HepG2 (cell line): ENCODE data around the gene FAM131C. TPM values are rescaled to one million over a fixed set of nuclear protein-coding genes. Genes with fewer than 3 reads are reported as not detected.
A peak's percentile ranks its signal among the peaks of the same experiment; 100 is the strongest.

Experiments
- BCL6 ChIP-seq: IDR thresholded peaks from 2 replicates; pipeline ENCODE4 v1.6.1; 2016; ENCODE audit warnings: missing genetic modification reagents, missing compliant biosample characterization
- EEA1 ChIP-seq: sonication (generic); formaldehyde crosslinking; IDR thresholded peaks from 2 replicates; pipeline ENCODE4 v1.5.1; 2020; ENCODE audit warnings: mild to moderate bottlenecking, missing genetic modification reagents, borderline replicate concordance
- FOXO4 ChIP-seq: sonication (generic); formaldehyde crosslinking; conservative IDR thresholded peaks from 2 replicates; pipeline ENCODE4 v1.8.1; 2023; ENCODE audit warnings: missing genetic modification reagents
- HOXA7 ChIP-seq: sonication (generic); formaldehyde crosslinking; IDR thresholded peaks from 2 replicates; pipeline ENCODE4 v1.8.1; 2022; ENCODE audit warnings: mild to moderate bottlenecking, missing genetic modification reagents, moderate library complexity
- MTF1 ChIP-seq: sonication (generic); formaldehyde crosslinking; IDR thresholded peaks from 2 replicates; pipeline ENCODE4 v1.5.0; 2020; ENCODE audit warnings: missing genetic modification reagents
- MYC ChIP-seq: sonication (generic); formaldehyde crosslinking; IDR thresholded peaks from 2 replicates; pipeline ENCODE4 v1.9.0; 2021; ENCODE audit warnings: missing genetic modification reagents, borderline replicate concordance
- POGZ ChIP-seq: sonication (generic); formaldehyde crosslinking; IDR thresholded peaks from 2 replicates; pipeline ENCODE4 v1.4.0; 2020; ENCODE audit warnings: mild to moderate bottlenecking, missing genetic modification reagents
- PRDM15 ChIP-seq: sonication (generic); formaldehyde crosslinking; IDR thresholded peaks from 2 replicates; pipeline ENCODE4 v1.4.0; 2020; ENCODE audit warnings: missing genetic modification reagents
- YEATS2 ChIP-seq: sonication (generic); formaldehyde crosslinking; IDR thresholded peaks from 2 replicates; pipeline ENCODE4 v1.4.0; 2020; ENCODE audit warnings: missing genetic modification reagents, borderline replicate concordance
- ZBTB1 ChIP-seq: sonication (generic); formaldehyde crosslinking; IDR thresholded peaks from 2 replicates; pipeline ENCODE4 v1.4.0; 2020; ENCODE audit warnings: missing genetic modification reagents, borderline replicate concordance
- ZMYM3 ChIP-seq: sonication (generic); formaldehyde crosslinking; IDR thresholded peaks from 2 replicates; pipeline ENCODE4 v1.5.1; 2020; ENCODE audit warnings: mild to moderate bottlenecking, missing genetic modification reagents
- ZNF235 ChIP-seq: sonication (generic); formaldehyde crosslinking; IDR thresholded peaks from 2 replicates; pipeline ENCODE4 v1.8.1; 2023; ENCODE audit warnings: mild to moderate bottlenecking, missing genetic modification reagents, borderline replicate concordance
- ZNF275 ChIP-seq: sonication (generic); formaldehyde crosslinking; IDR thresholded peaks from 2 replicates; pipeline ENCODE4 v1.8.0; 2022; ENCODE audit warnings: missing genetic modification reagents, mild to moderate bottlenecking, inconsistent platforms, borderline replicate concordance
- ZNF572 ChIP-seq: sonication (generic); formaldehyde crosslinking; IDR thresholded peaks from 2 replicates; pipeline ENCODE4 v1.5.1; 2020; ENCODE audit warnings: mild to moderate bottlenecking, missing genetic modification reagents
- ZNF609 ChIP-seq: sonication (generic); formaldehyde crosslinking; IDR thresholded peaks from 2 replicates; pipeline ENCODE4 v1.4.0; 2020; ENCODE audit warnings: mild to moderate bottlenecking, missing genetic modification reagents, borderline replicate concordance
- polyA plus RNA-seq, 8 experiments: library from polyadenylated mRNA; depleted of rRNA in 3 of 8; stranded (reverse) in 7 of 8; unstranded in 1 of 8; fragments of >200 nt; fragmentation: Illumina TruSeq in 4 of 8; extraction: Trizol in 4 of 8; gene quantifications; 2 replicates each; pipeline versions ENCODE4 v1.2.1 to v1.2.3, GENCODE V29; 2011 to 2016; ENCODE audit warnings: low read depth in 4 of 8, missing spikeins in 1 of 8, mixed read lengths in 1 of 8; ENCODE audit not compliant: insufficient read depth in 1 of 8
- total RNA-seq, 5 experiments: library from RNA; depleted of rRNA; stranded (reverse); fragments of >200 nt; fragmentation: Illumina TruSeq; extraction: Trizol; gene quantifications; 2 replicates each; pipeline ENCODE4 v1.2.3, GENCODE V29; 2016; ENCODE audit warnings: low read depth in 1 of 5

The FAM131C gene
- total and polyA plus RNA-seq, 2 of the 13 experiments (the other 11 are each of a cell fraction or from before 2014, with no cell fraction given), result 0.07 TPM; not detected in 1

DNA sequence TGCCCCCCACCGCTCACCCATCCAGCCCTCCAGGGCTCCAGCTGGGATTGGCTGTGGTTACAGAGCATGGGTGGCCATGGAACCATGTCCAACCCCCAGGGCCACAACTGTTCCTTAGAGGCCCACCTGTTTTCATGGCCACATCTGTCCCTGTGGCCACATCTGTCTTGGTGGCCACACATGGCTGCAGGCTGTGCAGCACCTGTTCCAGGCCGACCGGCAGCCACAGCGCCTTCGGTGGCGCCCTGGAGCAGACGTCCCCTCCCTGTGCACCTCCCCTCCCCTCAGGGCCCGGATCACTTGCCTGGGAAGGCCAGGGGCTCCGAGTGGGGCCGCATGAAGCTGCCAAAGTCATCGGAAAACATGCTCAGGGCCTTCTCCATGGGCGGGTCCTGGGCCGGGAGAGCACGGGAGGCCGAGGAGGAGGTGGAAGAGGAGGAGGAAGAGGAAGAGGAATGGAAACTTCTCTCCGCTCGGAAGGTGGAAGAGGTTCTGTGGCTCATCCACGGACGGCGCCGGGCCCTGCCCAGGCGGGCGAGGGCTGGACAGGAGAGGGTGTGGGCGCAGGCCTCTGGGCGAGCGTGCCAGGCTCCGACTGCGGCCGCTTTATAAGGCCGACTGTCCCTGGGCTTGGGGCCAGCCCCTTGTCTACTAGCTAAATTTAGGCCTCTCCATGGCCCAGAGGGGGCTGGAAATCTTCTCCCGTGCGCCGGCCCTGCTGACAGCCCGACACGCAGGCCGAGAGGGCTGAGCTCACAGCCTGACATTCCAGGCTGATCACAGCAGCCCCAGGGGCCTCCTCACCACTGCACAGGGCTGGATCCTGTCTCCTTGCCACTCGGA is 55.8 kb downstream of the FAM131C start, which contains the start of gene HSPB7 (continued):
- no peak for TF ChIP-seq ZNF609 (CRISPR knock-in tag)
- no peak for TF ChIP-seq ZNF275 (CRISPR knock-in tag)
- TF ChIP-seq HOXA7 (CRISPR knock-in tag), result no peak
- TF ChIP-seq BCL6 (CRISPR knock-in tag), result 0 out of 2 replicates have a peak, but pooled peaks have one; percentile 9
- no peak for TF ChIP-seq POGZ (CRISPR knock-in tag)
- peak; percentile 45; the same call in 1 of the 2 replicates for TF ChIP-seq MYC
- no peak for TF ChIP-seq EEA1 (CRISPR knock-in tag)
- TF ChIP-seq PRDM15 (CRISPR knock-in tag), result no peak
- TF ChIP-seq ZNF235 (CRISPR knock-in tag), result no peak
- no peak for TF ChIP-seq MTF1 (CRISPR knock-in tag)
- TF ChIP-seq YEATS2 (CRISPR knock-in tag), result no peak
- TF ChIP-seq ZNF572, result peak; percentile 39; the same call in 1 of the 2 replicates
- no peak for TF ChIP-seq ZBTB1 (CRISPR knock-in tag)
- TF ChIP-seq FOXO4 (CRISPR knock-in tag), result no peak
- TF ChIP-seq ZMYM3 (CRISPR knock-in tag), result no peak; the same call in 1 of the 2 replicates
